ENCODE data around the gene ARMCX2. TPM values are rescaled to one million over a fixed set of nuclear protein-coding genes. Genes with fewer than 3 reads are reported as not detected.

ARMCX2 gene
- total and polyA plus RNA-seq, 2 experiments from 2014 or later = 47.8 to 118 TPM

DNA sequence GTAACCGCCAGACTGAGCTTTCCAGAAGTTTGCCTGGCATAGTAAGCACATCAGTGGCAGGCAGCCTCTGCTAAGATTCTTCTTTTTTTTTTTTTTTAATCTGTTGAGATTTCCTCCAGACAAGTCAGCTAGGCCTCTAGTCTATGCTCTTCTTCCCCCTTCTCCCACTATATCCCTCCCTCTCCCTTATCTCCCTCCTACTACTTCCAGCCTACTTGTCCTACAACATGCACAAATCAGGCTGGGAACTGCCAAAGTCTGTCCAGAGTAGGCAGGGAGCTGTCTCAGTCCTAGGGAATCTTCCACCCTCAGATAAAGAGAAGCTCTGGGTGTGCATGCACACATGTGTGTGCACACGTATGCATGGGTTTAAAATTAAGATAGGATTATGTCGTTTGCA lies 49.7 kb upstream of the ARMCX2 start (continued):
- TF ChIP-seq, protein P1, sequence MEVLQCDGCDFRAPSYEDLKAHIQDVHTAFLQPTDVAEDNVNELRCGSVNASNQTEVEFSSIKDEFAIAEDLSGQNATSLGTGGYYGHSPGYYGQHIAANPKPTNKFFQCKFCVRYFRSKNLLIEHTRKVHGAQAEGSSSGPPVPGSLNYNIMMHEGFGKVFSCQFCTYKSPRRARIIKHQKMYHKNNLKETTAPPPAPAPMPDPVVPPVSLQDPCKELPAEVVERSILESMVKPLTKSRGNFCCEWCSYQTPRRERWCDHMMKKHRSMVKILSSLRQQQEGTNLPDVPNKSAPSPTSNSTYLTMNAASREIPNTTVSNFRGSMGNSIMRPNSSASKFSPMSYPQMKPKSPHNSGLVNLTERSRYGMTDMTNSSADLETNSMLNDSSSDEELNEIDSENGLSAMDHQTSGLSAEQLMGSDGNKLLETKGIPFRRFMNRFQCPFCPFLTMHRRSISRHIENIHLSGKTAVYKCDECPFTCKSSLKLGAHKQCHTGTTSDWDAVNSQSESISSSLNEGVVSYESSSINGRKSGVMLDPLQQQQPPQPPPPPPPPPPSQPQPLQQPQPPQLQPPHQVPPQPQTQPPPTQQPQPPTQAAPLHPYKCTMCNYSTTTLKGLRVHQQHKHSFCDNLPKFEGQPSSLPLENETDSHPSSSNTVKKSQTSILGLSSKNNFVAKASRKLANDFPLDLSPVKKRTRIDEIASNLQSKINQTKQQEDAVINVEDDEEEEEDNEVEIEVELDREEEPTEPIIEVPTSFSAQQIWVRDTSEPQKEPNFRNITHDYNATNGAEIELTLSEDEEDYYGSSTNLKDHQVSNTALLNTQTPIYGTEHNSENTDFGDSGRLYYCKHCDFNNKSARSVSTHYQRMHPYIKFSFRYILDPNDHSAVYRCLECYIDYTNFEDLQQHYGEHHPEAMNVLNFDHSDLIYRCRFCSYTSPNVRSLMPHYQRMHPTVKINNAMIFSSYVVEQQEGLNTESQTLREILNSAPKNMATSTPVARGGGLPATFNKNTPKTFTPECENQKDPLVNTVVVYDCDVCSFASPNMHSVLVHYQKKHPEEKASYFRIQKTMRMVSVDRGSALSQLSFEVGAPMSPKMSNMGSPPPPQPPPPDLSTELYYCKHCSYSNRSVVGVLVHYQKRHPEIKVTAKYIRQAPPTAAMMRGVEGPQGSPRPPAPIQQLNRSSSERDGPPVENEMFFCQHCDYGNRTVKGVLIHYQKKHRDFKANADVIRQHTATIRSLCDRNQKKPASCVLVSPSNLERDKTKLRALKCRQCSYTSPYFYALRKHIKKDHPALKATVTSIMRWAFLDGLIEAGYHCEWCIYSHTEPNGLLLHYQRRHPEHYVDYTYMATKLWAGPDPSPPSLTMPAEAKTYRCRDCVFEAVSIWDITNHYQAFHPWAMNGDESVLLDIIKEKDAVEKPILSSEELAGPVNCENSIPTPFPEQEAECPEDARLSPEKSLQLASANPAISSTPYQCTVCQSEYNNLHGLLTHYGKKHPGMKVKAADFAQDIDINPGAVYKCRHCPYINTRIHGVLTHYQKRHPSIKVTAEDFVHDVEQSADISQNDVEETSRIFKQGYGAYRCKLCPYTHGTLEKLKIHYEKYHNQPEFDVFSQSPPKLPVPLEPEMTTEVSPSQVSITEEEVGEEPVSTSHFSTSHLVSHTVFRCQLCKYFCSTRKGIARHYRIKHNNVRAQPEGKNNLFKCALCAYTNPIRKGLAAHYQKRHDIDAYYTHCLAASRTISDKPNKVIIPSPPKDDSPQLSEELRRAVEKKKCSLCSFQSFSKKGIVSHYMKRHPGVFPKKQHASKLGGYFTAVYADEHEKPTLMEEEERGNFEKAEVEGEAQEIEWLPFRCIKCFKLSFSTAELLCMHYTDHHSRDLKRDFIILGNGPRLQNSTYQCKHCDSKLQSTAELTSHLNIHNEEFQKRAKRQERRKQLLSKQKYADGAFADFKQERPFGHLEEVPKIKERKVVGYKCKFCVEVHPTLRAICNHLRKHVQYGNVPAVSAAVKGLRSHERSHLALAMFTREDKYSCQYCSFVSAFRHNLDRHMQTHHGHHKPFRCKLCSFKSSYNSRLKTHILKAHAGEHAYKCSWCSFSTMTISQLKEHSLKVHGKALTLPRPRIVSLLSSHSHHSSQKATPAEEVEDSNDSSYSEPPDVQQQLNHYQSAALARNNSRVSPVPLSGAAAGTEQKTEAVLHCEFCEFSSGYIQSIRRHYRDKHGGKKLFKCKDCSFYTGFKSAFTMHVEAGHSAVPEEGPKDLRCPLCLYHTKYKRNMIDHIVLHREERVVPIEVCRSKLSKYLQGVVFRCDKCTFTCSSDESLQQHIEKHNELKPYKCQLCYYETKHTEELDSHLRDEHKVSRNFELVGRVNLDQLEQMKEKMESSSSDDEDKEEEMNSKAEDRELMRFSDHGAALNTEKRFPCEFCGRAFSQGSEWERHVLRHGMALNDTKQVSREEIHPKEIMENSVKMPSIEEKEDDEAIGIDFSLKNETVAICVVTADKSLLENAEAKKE (CRISPR knock-in tag; IDR thresholded peaks at IDR 0.05) = no peak
- TF ChIP-seq, protein P2, sequence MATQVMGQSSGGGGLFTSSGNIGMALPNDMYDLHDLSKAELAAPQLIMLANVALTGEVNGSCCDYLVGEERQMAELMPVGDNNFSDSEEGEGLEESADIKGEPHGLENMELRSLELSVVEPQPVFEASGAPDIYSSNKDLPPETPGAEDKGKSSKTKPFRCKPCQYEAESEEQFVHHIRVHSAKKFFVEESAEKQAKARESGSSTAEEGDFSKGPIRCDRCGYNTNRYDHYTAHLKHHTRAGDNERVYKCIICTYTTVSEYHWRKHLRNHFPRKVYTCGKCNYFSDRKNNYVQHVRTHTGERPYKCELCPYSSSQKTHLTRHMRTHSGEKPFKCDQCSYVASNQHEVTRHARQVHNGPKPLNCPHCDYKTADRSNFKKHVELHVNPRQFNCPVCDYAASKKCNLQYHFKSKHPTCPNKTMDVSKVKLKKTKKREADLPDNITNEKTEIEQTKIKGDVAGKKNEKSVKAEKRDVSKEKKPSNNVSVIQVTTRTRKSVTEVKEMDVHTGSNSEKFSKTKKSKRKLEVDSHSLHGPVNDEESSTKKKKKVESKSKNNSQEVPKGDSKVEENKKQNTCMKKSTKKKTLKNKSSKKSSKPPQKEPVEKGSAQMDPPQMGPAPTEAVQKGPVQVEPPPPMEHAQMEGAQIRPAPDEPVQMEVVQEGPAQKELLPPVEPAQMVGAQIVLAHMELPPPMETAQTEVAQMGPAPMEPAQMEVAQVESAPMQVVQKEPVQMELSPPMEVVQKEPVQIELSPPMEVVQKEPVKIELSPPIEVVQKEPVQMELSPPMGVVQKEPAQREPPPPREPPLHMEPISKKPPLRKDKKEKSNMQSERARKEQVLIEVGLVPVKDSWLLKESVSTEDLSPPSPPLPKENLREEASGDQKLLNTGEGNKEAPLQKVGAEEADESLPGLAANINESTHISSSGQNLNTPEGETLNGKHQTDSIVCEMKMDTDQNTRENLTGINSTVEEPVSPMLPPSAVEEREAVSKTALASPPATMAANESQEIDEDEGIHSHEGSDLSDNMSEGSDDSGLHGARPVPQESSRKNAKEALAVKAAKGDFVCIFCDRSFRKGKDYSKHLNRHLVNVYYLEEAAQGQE (IDR thresholded peaks at IDR 0.05; ENCODE audit: unreplicated experiment) = no peak

DNA sequence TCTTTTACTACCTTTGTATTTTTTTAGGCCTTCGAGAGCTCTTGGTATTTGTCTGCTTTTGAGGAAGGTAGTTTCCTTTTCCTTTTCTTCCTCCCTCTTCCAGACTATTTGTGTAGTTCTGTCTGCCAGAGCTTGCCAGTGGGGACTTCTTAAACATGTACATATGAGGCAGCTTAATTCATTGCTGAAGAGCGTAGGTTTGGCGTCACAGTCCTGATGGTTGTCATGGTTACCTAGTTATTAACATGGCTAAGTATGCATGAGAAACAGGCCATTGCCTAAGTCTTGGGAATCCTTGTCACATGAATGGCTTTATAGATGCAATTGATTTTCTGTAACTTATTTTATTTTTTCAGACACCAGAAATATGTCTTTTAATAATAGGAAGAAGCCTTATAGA lies 48.5 kb upstream of the ARMCX2 start:
- Histone ChIP-seq H3F3A (replicated peaks; ENCODE audit: low read depth) (no peaks in the 10 kb centered on the region), H3K4me1 (ENCODE audit: insufficient read depth) (no peaks in the 10 kb centered on the region), H3K9me2 (ENCODE audit: insufficient read depth) (no peaks in the 10 kb centered on the region), H2AFZ (no peak overlapping the region), H3K4me3 (no peak overlapping the region), H3K27ac (ENCODE audit: low read depth) (no peak overlapping the region), H3K27me3 (ENCODE audit: insufficient read depth) (no peaks in the 10 kb centered on the region), H4K20me1 (replicated peaks; ENCODE audit: insufficient read depth) (no peaks in the 10 kb centered on the region), H3K36me3 (ENCODE audit: insufficient read depth) (no peaks in the 10 kb centered on the region), H3K4me2 (no peak overlapping the region), H3K79me2 (replicated peaks; ENCODE audit: insufficient read depth) (no peaks in the 10 kb centered on the region)
- no peak for ATAC-seq
- H3K27ac Mint-ChIP-seq = no peak overlapping the region
- H3K9me3 Mint-ChIP-seq = no peaks in the 10 kb centered on the region; the same call in 2 of the 3 replicates
- DNase-seq (ENCODE audit: low spot score) = no peak
- no peaks in the 10 kb centered on the region for H3K36me3 Mint-ChIP-seq (ENCODE audit: low read depth)
- no peaks in the 10 kb centered on the region for H3K4me1 Mint-ChIP-seq
- H3K4me3 Mint-ChIP-seq = no peak overlapping the region
- no peaks in the 10 kb centered on the region for H3K27me3 Mint-ChIP-seq (ENCODE audit: insufficient read depth, low read depth, poor library complexity)
- TF ChIP-seq, protein P3, sequence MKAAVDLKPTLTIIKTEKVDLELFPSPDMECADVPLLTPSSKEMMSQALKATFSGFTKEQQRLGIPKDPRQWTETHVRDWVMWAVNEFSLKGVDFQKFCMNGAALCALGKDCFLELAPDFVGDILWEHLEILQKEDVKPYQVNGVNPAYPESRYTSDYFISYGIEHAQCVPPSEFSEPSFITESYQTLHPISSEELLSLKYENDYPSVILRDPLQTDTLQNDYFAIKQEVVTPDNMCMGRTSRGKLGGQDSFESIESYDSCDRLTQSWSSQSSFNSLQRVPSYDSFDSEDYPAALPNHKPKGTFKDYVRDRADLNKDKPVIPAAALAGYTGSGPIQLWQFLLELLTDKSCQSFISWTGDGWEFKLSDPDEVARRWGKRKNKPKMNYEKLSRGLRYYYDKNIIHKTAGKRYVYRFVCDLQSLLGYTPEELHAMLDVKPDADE (IDR thresholded peaks at IDR 0.05) = no peak
- no peak for TF ChIP-seq CREB1 (CRISPR knock-in tag; IDR thresholded peaks at IDR 0.05; ENCODE audit: low read depth)
- TF ChIP-seq, protein P1 (CRISPR knock-in tag; IDR thresholded peaks at IDR 0.05) = no peak

Measured in GM23338 (cell line).